Brain microvascular endothelial cell (primary cell): ENCODE results near the gene CCNYL1.
"Not testable (repeated sequence)": the region's sequence is repeated elsewhere in the genome, so short reads cannot be mapped to it uniquely, and the experiment has no call there.

Experiments
- DNase-seq: peaks from one replicate; pipeline ENCODE4 v3.0.0-alpha.2; 2020
- H3K27ac ChIP-seq: fragments of 250-450 bp; sonication (Bioruptor Pico); 2 replicates; pipeline ENCODE4 v1.5.1; 2020; ENCODE audit warnings: mild to moderate bottlenecking, moderate library complexity
- H3K27me3 ChIP-seq: fragments of 250-450 bp; sonication (Bioruptor Pico); replicated peaks from 2 replicates; pipeline ENCODE4 v1.5.1; 2020; ENCODE audit warnings: mild to moderate bottlenecking
- H3K36me3 ChIP-seq: fragments of 250-450 bp; sonication (Bioruptor Pico); replicated peaks from 2 replicates; pipeline ENCODE4 v1.5.1; 2020; ENCODE audit warnings: mild to moderate bottlenecking
- H3K4me3 ChIP-seq: 2 replicates; pipeline ENCODE4 v1.5.1; 2011; ENCODE audit warnings: low read depth, mild to moderate bottlenecking, control low read depth, low read length, moderate library complexity
- in situ Hi-C: cut with HindIII; loops from 2 replicates; pipeline ENCODE4 v1.10.0; 2017; ENCODE audit warnings: low sequenced_read_pairs, low pct_ligation_motif_present
- TF ChIP-seq, protein P1 (sequence below): IDR thresholded peaks from 2 replicates; pipeline ENCODE4 v1.5.1; 2011; ENCODE audit warnings: low read depth, mild to moderate bottlenecking, moderate library complexity, low read length, control low read depth, inconsistent platforms; ENCODE audit errors: missing control alignments

CCNYL1 gene

DNA sequence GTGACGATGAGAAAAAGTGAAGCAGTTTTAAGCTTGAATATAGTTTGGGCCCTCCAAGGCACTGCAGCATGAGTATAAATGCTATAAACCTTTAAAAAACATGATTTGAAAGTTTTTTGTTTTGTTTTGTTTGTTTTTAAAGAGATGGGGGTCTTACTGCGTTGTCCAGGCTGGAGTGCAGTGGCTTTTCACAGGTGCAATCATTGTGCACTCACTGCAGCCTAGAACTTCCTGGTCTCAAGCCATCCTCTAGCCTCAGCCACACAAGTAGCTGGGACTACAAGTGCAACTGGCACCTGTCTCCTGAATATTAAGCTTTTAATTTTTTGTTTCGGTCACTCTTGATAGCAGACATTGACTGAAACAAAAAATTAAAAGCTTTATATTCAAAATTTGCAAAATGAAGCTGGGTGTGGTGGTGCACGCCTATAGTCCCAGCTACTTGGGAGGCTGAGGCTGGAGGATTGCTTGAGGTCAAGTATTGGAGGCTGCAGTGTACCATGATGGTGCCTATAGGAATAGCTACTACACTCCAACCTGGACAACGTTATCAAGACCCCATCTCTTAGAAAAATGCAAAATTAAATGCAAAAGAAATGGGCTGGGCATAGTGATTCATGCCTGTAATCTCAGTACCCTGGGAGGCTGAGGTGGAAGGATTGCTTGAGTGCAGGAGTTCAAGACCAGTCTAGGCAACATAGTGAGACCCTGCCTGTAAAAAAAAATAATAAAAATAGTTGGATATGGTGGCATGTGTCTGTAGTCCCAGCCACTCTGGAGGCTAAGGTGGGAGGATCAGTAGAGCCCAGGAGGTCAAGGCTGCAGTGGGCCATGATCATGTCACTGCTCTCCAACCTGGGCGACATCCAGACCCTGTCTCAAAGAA is 43.3 kb downstream of the CCNYL1 start:
- peaks cover 5% of the 10 kb centered on the region for H3K36me3 ChIP-seq
- DNase-seq, result no peak
- H3K27ac ChIP-seq, result no peak overlapping the region
- H3K4me3 ChIP-seq, result no peak overlapping the region
- no peaks in the 10 kb centered on the region for H3K27me3 ChIP-seq
- TF ChIP-seq, protein P1, sequence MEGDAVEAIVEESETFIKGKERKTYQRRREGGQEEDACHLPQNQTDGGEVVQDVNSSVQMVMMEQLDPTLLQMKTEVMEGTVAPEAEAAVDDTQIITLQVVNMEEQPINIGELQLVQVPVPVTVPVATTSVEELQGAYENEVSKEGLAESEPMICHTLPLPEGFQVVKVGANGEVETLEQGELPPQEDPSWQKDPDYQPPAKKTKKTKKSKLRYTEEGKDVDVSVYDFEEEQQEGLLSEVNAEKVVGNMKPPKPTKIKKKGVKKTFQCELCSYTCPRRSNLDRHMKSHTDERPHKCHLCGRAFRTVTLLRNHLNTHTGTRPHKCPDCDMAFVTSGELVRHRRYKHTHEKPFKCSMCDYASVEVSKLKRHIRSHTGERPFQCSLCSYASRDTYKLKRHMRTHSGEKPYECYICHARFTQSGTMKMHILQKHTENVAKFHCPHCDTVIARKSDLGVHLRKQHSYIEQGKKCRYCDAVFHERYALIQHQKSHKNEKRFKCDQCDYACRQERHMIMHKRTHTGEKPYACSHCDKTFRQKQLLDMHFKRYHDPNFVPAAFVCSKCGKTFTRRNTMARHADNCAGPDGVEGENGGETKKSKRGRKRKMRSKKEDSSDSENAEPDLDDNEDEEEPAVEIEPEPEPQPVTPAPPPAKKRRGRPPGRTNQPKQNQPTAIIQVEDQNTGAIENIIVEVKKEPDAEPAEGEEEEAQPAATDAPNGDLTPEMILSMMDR, result no peak
- in situ Hi-C loops, result no loop called here

DNA sequence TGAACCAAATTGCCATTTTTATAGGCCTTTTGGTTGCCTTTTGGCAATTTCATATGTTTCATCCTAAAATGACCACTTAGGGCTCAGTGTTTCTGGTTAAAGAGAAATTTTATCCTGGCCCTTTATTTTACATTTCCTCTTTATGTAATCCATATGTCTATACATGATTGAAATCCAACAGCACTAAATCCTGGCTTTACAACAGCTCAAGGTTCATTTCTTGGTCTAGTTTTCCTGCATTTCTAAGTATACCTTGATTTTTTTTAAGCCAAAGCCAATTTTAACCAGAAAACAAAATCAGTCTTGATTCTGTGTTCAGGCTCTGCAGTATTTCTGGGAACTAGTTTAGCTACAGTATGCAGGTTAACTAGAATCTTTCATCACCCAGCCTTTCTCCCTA is 46.6 kb downstream of the CCNYL1 start:
- TF ChIP-seq, protein P1, result no peak
- no peak for DNase-seq
- in situ Hi-C loops, result no loop called here
- Histone ChIP-seq H3K36me3 (no peaks in the 10 kb centered on the region), H3K27ac (no peak overlapping the region), H3K4me3 (no peak overlapping the region), H3K27me3 (no peaks in the 10 kb centered on the region)

DNA sequence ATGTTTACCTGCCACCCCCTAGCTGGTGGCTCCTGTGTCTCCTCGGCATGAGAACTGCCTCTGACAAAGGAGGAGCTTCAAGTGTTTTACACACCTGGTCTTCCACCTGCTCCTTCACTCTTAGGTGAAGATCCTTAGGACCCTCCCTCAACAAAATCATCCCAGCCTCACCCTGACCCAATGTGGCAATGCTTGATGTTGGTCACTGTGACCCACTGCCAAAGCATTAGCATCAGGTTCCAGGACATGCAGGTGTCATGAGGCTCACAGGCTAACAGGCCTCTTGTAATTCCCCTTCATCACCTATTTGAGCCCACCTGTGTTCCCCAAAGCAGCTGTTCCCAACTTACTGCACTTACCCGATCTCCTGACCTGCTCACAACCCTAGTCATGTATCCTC is 48.5 kb downstream of the CCNYL1 start:
- no peak overlapping the region for H3K4me3 ChIP-seq
- no peak for DNase-seq
- TF ChIP-seq, protein P1, result no peak
- H3K36me3 ChIP-seq, result no peaks in the 10 kb centered on the region
- in situ Hi-C loops, result no loop called here
- H3K27ac ChIP-seq, result no peak overlapping the region
- no peaks in the 10 kb centered on the region for H3K27me3 ChIP-seq

DNA sequence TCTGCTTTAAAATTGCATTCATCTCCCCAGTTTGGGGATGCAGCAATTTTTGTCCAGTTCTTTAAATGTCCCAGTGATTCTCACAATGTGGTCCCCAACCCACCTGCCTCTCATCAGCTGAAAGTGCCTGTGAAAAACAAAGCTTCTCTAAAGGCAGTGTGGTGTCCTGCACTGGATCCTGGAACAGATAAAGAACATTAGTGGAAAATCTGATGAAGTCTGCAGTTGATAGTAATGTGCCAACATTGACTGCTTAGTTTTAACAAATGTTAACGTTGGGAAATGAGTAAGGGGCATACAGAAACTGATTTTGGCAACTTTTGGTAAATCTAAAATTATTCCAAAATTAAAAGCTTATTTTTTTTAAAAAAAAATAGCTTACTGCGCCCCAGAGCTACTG is 49.0 kb downstream of the CCNYL1 start:
- H3K4me3 ChIP-seq, result no peak overlapping the region
- no peak for DNase-seq
- no peaks in the 10 kb centered on the region for H3K36me3 ChIP-seq
- TF ChIP-seq, protein P1, result no peak
- in situ Hi-C loops, result no loop called here
- H3K27ac ChIP-seq, result no peak overlapping the region
- no peaks in the 10 kb centered on the region for H3K27me3 ChIP-seq

DNA sequence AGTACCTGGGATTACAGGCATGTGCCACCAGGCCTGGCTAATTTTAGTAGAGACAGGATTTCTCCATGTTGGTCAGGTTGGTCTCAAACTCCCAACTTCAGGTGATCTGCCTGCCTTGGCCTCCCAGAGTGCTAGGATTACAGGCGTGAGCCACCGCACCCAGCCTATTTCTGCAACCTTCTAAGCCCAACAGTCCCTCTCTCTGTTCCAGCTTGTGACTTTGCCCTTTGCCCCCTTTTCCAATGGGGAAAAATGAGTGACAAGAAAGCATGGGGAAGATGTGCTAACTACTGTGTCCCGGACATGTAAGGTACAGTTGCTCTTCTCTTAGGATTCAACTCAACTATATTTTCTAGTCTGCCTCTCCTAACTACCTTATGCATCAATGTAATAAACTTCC is 50.0 kb downstream of the CCNYL1 start:
- H3K36me3 ChIP-seq, H3K4me3 ChIP-seq, H3K27ac ChIP-seq, DNase-seq, in situ Hi-C loops, H3K27me3 ChIP-seq: not testable (repeated sequence)

DNA sequence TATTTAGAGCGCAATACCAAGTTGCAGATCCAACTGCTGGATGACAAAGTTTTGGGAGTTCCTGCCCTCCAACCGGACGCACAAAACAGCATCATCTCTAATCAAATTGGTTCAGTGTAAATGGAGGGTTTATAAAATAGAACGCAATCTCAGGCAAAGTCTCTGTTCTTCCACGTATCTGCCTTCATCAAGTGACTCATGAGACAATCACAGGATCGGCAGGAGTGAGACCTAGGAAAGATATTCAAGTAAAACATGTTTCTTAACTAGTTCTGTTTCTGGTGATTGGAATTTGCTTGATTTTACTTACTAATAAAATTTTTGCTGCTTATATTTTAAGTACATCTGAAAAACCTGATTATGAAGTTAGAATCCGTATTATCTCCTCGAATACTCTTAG is 50.7 kb downstream of the CCNYL1 start:
- Histone ChIP-seq H3K27ac (no peak overlapping the region), H3K4me3 (no peak overlapping the region), H3K36me3 (no peaks in the 10 kb centered on the region), H3K27me3 (no peaks in the 10 kb centered on the region)
- DNase-seq, result no peak
- TF ChIP-seq, protein P1, result no peak
- in situ Hi-C loops, result no loop called here
